ENCODE data around the gene PPBP. TPM values are rescaled to one million over a fixed set of nuclear protein-coding genes. Genes with fewer than 3 reads are reported as not detected.

The PPBP gene
- total RNA-seq, result not detected in 2 replicates

GRCh38 chr4:73988061-73988460 lies at the start of gene PPBP:
TSS of gene PPBP (minus strand) at chr4:73988190. CDS start at chr4:73988103, 87 bp downstream.
- no peak within 1 kb of the TSS for H3K4me3 Mint-ChIP-seq
- no peak within 1 kb of the TSS for H3K27ac Mint-ChIP-seq
- no peaks in the 10 kb centered on the region for H3K36me3 Mint-ChIP-seq (ENCODE audit: low read depth)
- no peaks in the 10 kb centered on the region for H3K27me3 Mint-ChIP-seq
- intact Hi-C loops (cut with micrococcal nuclease), result no loop called here
- no peaks in the 10 kb centered on the region for H3K4me1 Mint-ChIP-seq
- no peak for DNase-seq
- H3K9me3 Mint-ChIP-seq, result no peaks in the 10 kb centered on the region

- Mint-ChIP-seq H3K36me3 (ENCODE audit: low read depth) (no peaks in the 10 kb centered on the region), H3K9me3 (no peaks in the 10 kb centered on the region), H3K27me3 (peaks cover 52% of the 10 kb centered on the region), H3K27ac (no peak overlapping the region), H3K4me3 (peak overlapping the region; percentile 77), H3K4me1 (peaks cover 5% of the 10 kb centered on the region)
- intact Hi-C loops (cut with micrococcal nuclease), result no loop called here
- DNase-seq, result no peak
Measured at GRCh38 chr4:74037076-74037955, 49.3 kb upstream of the PPBP start.

- Mint-ChIP-seq H3K4me3 (no peak overlapping the region), H3K27me3 (peaks cover 27% of the 10 kb centered on the region), H3K36me3 (ENCODE audit: low read depth) (no peaks in the 10 kb centered on the region), H3K9me3 (no peaks in the 10 kb centered on the region), H3K27ac (no peak overlapping the region), H3K4me1 (peaks cover 3% of the 10 kb centered on the region)
- intact Hi-C loops (cut with micrococcal nuclease), result no loop called here
- DNase-seq, result no peak
Measured at GRCh38 chr4:74033739-74034138, 45.7 kb upstream of the PPBP start.

GRCh38 chr4:74032064-74032463 lies 44.1 kb upstream of the PPBP start:
- no peak overlapping the region for H3K4me3 Mint-ChIP-seq
- intact Hi-C loops (cut with micrococcal nuclease), result no loop called here
- no peaks in the 10 kb centered on the region for H3K36me3 Mint-ChIP-seq (ENCODE audit: low read depth)
- no peak for DNase-seq
- H3K9me3 Mint-ChIP-seq, result no peaks in the 10 kb centered on the region
- no peaks in the 10 kb centered on the region for H3K4me1 Mint-ChIP-seq
- H3K27me3 Mint-ChIP-seq, result peaks cover 17% of the 10 kb centered on the region
- H3K27ac Mint-ChIP-seq, result no peak overlapping the region

- H3K27ac Mint-ChIP-seq, result no peak overlapping the region
- no peaks in the 10 kb centered on the region for H3K9me3 Mint-ChIP-seq
- no peaks in the 10 kb centered on the region for H3K36me3 Mint-ChIP-seq (ENCODE audit: low read depth)
- intact Hi-C loops (cut with micrococcal nuclease), result no loop called here
- H3K4me3 Mint-ChIP-seq, result no peak overlapping the region
- peaks cover 17% of the 10 kb centered on the region for H3K27me3 Mint-ChIP-seq
- H3K4me1 Mint-ChIP-seq, result no peaks in the 10 kb centered on the region
- DNase-seq, result no peak
Measured at GRCh38 chr4:74031576-74031975, 43.6 kb upstream of the PPBP start.

- H3K27me3 Mint-ChIP-seq, result peaks cover 10% of the 10 kb centered on the region
- H3K36me3 Mint-ChIP-seq (ENCODE audit: low read depth), result no peaks in the 10 kb centered on the region
- H3K4me3 Mint-ChIP-seq, result no peak overlapping the region
- no peak overlapping the region for H3K27ac Mint-ChIP-seq
- intact Hi-C loops (cut with micrococcal nuclease), result no loop called here
- no peaks in the 10 kb centered on the region for H3K9me3 Mint-ChIP-seq
- no peaks in the 10 kb centered on the region for H3K4me1 Mint-ChIP-seq
- DNase-seq, result no peak
Measured at GRCh38 chr4:74030285-74030684, 42.3 kb upstream of the PPBP start.

GRCh38 chr4:74028504-74028903 lies 40.5 kb upstream of the PPBP start:
- H3K4me3 Mint-ChIP-seq, result no peak overlapping the region
- no peaks in the 10 kb centered on the region for H3K9me3 Mint-ChIP-seq
- H3K27ac Mint-ChIP-seq, result no peak overlapping the region
- no peak for DNase-seq
- intact Hi-C loops (cut with micrococcal nuclease), result no loop called here
- H3K27me3 Mint-ChIP-seq, result peaks cover 8% of the 10 kb centered on the region
- H3K4me1 Mint-ChIP-seq, result no peaks in the 10 kb centered on the region
- no peaks in the 10 kb centered on the region for H3K36me3 Mint-ChIP-seq (ENCODE audit: low read depth)

- intact Hi-C loops (cut with micrococcal nuclease), result no loop called here
- no peaks in the 10 kb centered on the region for H3K9me3 Mint-ChIP-seq
- H3K4me1 Mint-ChIP-seq, result peaks cover 2% of the 10 kb centered on the region
- H3K27ac Mint-ChIP-seq, result no peak overlapping the region
- peaks cover 1% of the 10 kb centered on the region for H3K27me3 Mint-ChIP-seq
- no peak overlapping the region for H3K4me3 Mint-ChIP-seq
- DNase-seq, result no peak
- H3K36me3 Mint-ChIP-seq (ENCODE audit: low read depth), result no peaks in the 10 kb centered on the region
Measured at GRCh38 chr4:74023709-74024108, 35.7 kb upstream of the PPBP start.

GRCh38 chr4:74021601-74022000 lies 33.6 kb upstream of the PPBP start:
- intact Hi-C loops (cut with micrococcal nuclease), result no loop called here
- no peaks in the 10 kb centered on the region for H3K27me3 Mint-ChIP-seq

GRCh38 chr4:74018771-74019170 lies 30.8 kb upstream of the PPBP start:
- Mint-ChIP-seq H3K36me3 (ENCODE audit: low read depth) (no peaks in the 10 kb centered on the region), H3K4me3 (no peak overlapping the region), H3K27me3 (no peaks in the 10 kb centered on the region), H3K4me1 (peaks cover 13% of the 10 kb centered on the region), H3K27ac (no peak overlapping the region), H3K9me3 (peaks cover 3% of the 10 kb centered on the region)
- DNase-seq, result no peak
- intact Hi-C loops (cut with micrococcal nuclease), result no loop called here

More at GRCh38 chr4:74021601-74022000, 33.6 kb upstream of the PPBP start:
- Mint-ChIP-seq H3K27ac (no peak overlapping the region), H3K4me1 (peaks cover 4% of the 10 kb centered on the region), H3K36me3 (ENCODE audit: low read depth) (no peaks in the 10 kb centered on the region), H3K9me3 (no peaks in the 10 kb centered on the region), H3K4me3 (no peak overlapping the region)
- no peak for DNase-seq

- Mint-ChIP-seq H3K27me3 (no peaks in the 10 kb centered on the region), H3K27ac (no peak overlapping the region), H3K4me1 (peaks cover 13% of the 10 kb centered on the region), H3K36me3 (ENCODE audit: low read depth) (no peaks in the 10 kb centered on the region), H3K9me3 (peaks cover 3% of the 10 kb centered on the region), H3K4me3 (no peak overlapping the region)
- intact Hi-C loops (cut with micrococcal nuclease), result no loop called here
- no peak for DNase-seq
Measured at GRCh38 chr4:74018116-74018515, 30.1 kb upstream of the PPBP start.

GRCh38 chr4:74016068-74016467 lies 28.1 kb upstream of the PPBP start:
- Mint-ChIP-seq H3K4me3 (no peak overlapping the region), H3K27ac (no peak overlapping the region), H3K9me3 (peaks cover 3% of the 10 kb centered on the region), H3K27me3 (no peaks in the 10 kb centered on the region), H3K4me1 (peaks cover 13% of the 10 kb centered on the region), H3K36me3 (ENCODE audit: low read depth) (no peaks in the 10 kb centered on the region)
- intact Hi-C loops (cut with micrococcal nuclease), result no loop called here
- DNase-seq, result no peak

- no peak for DNase-seq
- no peaks in the 10 kb centered on the region for H3K27me3 Mint-ChIP-seq
- H3K4me3 Mint-ChIP-seq, result no peak overlapping the region
- H3K36me3 Mint-ChIP-seq (ENCODE audit: low read depth), result no peaks in the 10 kb centered on the region
- intact Hi-C loops (cut with micrococcal nuclease), result no loop called here
- H3K9me3 Mint-ChIP-seq, result peaks cover 3% of the 10 kb centered on the region
- no peak overlapping the region for H3K27ac Mint-ChIP-seq
- peaks cover 13% of the 10 kb centered on the region for H3K4me1 Mint-ChIP-seq
Measured at GRCh38 chr4:74015126-74015780, 27.3 kb upstream of the PPBP start.

GRCh38 chr4:74014332-74014731 lies 26.3 kb upstream of the PPBP start:
- Mint-ChIP-seq H3K27me3 (no peaks in the 10 kb centered on the region), H3K36me3 (ENCODE audit: low read depth) (no peaks in the 10 kb centered on the region), H3K4me3 (no peak overlapping the region), H3K4me1 (peaks cover 13% of the 10 kb centered on the region), H3K27ac (no peak overlapping the region), H3K9me3 (peaks cover 3% of the 10 kb centered on the region)
- no peak for DNase-seq
- intact Hi-C loops (cut with micrococcal nuclease), result no loop called here
